Osteocyte (in vitro differentiated cells): ENCODE data around the gene RNF213. TPM values are rescaled to one million over a fixed set of nuclear protein-coding genes. Genes with fewer than 3 reads are reported as not detected.

ENCODE experiments used
- DNase-seq: peaks from one replicate; pipeline ENCODE4 v3.0.0; 2021; ENCODE audit warnings: mixed read lengths; ENCODE audit not compliant: unreplicated experiment; ENCODE audit errors: extremely low spot score
- H3K27ac Mint-ChIP-seq: one replicate; pipeline ENCODE4 v1.8.0; 2021; ENCODE audit warnings: mild to moderate bottlenecking, mixed read lengths; ENCODE audit not compliant: unreplicated experiment
- H3K27me3 Mint-ChIP-seq: one replicate; pipeline ENCODE4 v1.8.0; 2021; ENCODE audit warnings: mixed read lengths; ENCODE audit not compliant: unreplicated experiment
- H3K36me3 Mint-ChIP-seq: one replicate; pipeline ENCODE4 v1.8.0; 2021; ENCODE audit warnings: mixed read lengths; ENCODE audit not compliant: unreplicated experiment
- H3K4me1 Mint-ChIP-seq: one replicate; pipeline ENCODE4 v1.8.0; 2021; ENCODE audit warnings: mixed read lengths; ENCODE audit not compliant: unreplicated experiment
- H3K4me3 Mint-ChIP-seq: one replicate; pipeline ENCODE4 v1.8.0; 2021; ENCODE audit warnings: mild to moderate bottlenecking, moderate library complexity, mixed read lengths; ENCODE audit not compliant: unreplicated experiment
- H3K9me3 Mint-ChIP-seq: one replicate; pipeline ENCODE4 v1.8.0; 2021; ENCODE audit warnings: mixed read lengths; ENCODE audit not compliant: unreplicated experiment
- CTCF ChIP-seq: fragments of 200-600 bp; sonication (generic); IDR thresholded peaks from 2 replicates; pipeline ENCODE4 v1.5.0; 2021; ENCODE audit warnings: antibody characterized with exemption, mild to moderate bottlenecking, moderate library complexity
- total RNA-seq: library from RNA; stranded (reverse); gene quantifications from 2 replicates; pipeline ENCODE4 v1.2.1, GENCODE V29; 2021

Gene RNF213
- total RNA-seq, 1 donor from 2014 or later: 106 TPM

- peaks cover 78% of the 10 kb centered on the region for H3K36me3 Mint-ChIP-seq
- H3K4me3 Mint-ChIP-seq: no peak overlapping the region
- no peaks in the 10 kb centered on the region for H3K27me3 Mint-ChIP-seq
- TF ChIP-seq CTCF: no peak
- no peak overlapping the region for H3K27ac Mint-ChIP-seq
- no peaks in the 10 kb centered on the region for H3K9me3 Mint-ChIP-seq
- H3K4me1 Mint-ChIP-seq: no peaks in the 10 kb centered on the region
- DNase-seq: no peak
These were observed 119.9 kb downstream of the RNF213 start for GRCh38 chr17:80380555-80381002.

- Mint-ChIP-seq H3K27me3 (no peaks in the 10 kb centered on the region), H3K9me3 (no peaks in the 10 kb centered on the region), H3K27ac (no peak overlapping the region), H3K4me1 (no peaks in the 10 kb centered on the region), H3K36me3 (peaks cover 74% of the 10 kb centered on the region), H3K4me3 (no peak overlapping the region)
- DNase-seq: no peak
- no peak for TF ChIP-seq CTCF
These were observed 120.8 kb downstream of the RNF213 start for GRCh38 chr17:80381416-80381923.

GRCh38 chr17:80382446-80382845 is 121.8 kb downstream of the RNF213 start:
- no peak for TF ChIP-seq CTCF
- no peaks in the 10 kb centered on the region for H3K4me1 Mint-ChIP-seq
- no peak for DNase-seq
- no peak overlapping the region for H3K4me3 Mint-ChIP-seq
- H3K27me3 Mint-ChIP-seq: no peaks in the 10 kb centered on the region
- H3K36me3 Mint-ChIP-seq: peaks cover 72% of the 10 kb centered on the region
- no peaks in the 10 kb centered on the region for H3K9me3 Mint-ChIP-seq
- no peak overlapping the region for H3K27ac Mint-ChIP-seq

- Mint-ChIP-seq H3K4me3 (no peak overlapping the region), H3K36me3 (peaks cover 71% of the 10 kb centered on the region), H3K9me3 (no peaks in the 10 kb centered on the region), H3K27me3 (no peaks in the 10 kb centered on the region), H3K4me1 (no peaks in the 10 kb centered on the region), H3K27ac (no peak overlapping the region)
- DNase-seq: no peak
- TF ChIP-seq CTCF: no peak
These were observed 122.3 kb downstream of the RNF213 start for GRCh38 chr17:80382956-80383355.

GRCh38 chr17:80384078-80384960 is 123.7 kb downstream of the RNF213 start:
- H3K4me1 Mint-ChIP-seq: peaks cover 10% of the 10 kb centered on the region
- H3K9me3 Mint-ChIP-seq: no peaks in the 10 kb centered on the region
- peaks cover 60% of the 10 kb centered on the region for H3K36me3 Mint-ChIP-seq
- no peak overlapping the region for H3K27ac Mint-ChIP-seq
- no peak for TF ChIP-seq CTCF
- no peak overlapping the region for H3K4me3 Mint-ChIP-seq
- no peaks in the 10 kb centered on the region for H3K27me3 Mint-ChIP-seq
- no peak for DNase-seq
